Skeletal muscle tissue (tissue), 4 donors: ENCODE results near the gene DGKQ. TPM values are rescaled to one million over a fixed set of nuclear protein-coding genes. Genes with fewer than 3 reads are reported as not detected.
A peak's percentile ranks its signal among the peaks of the same experiment; 100 is the strongest.
"Not testable (repeated sequence)": the region's sequence is repeated elsewhere in the genome, so short reads cannot be mapped to it uniquely, and the experiment has no call there.

Experiments
- H3K27ac ChIP-seq: one replicate; pipeline ENCODE4 v1.7.0; 2013; ENCODE audit warnings: mild to moderate bottlenecking, low read depth, low read length, inconsistent platforms
- H3K27me3 ChIP-seq, 3 donors: one replicate each; pipeline ENCODE4 v1.7.0; 2013; ENCODE audit warnings: low read length in 3 of 3; ENCODE audit not compliant: control insufficient read depth in 3 of 3, insufficient read depth in 3 of 3
- H3K36me3 ChIP-seq, 3 donors: one replicate each; pipeline ENCODE4 v1.7.0; 2013; ENCODE audit warnings: low read length in 3 of 3; ENCODE audit not compliant: control insufficient read depth in 3 of 3, insufficient read depth in 3 of 3
- H3K4me1 ChIP-seq, 3 donors: one replicate each; pipeline ENCODE4 v1.7.0; 2013; ENCODE audit warnings: low read length in 3 of 3, mild to moderate bottlenecking in 3 of 3; ENCODE audit not compliant: control insufficient read depth in 3 of 3, insufficient read depth in 3 of 3
- H3K4me3 ChIP-seq, 3 donors: one replicate each; pipeline ENCODE4 v1.7.0; 2013; ENCODE audit warnings: low read length in 3 of 3
- H3K9ac ChIP-seq, 3 donors: one replicate each; pipeline ENCODE4 v1.7.0; 2013; ENCODE audit warnings: low read length in 3 of 3, mild to moderate bottlenecking in 3 of 3, moderate library complexity in 2 of 3, low read depth in 1 of 3
- H3K9me3 ChIP-seq, 3 donors: one replicate each; pipeline ENCODE4 v1.7.0; 2013; ENCODE audit warnings: low read length in 3 of 3; ENCODE audit not compliant: control insufficient read depth in 3 of 3
- total RNA-seq: library from RNA; depleted of rRNA; stranded (reverse); fragments of >200 nt; gene quantifications from one replicate; pipeline ENCODE4 v1.2.3, GENCODE V29; 2014
- donor health status: Osteomylitis.

The DGKQ gene
- total RNA-seq, 1 donor from 2014 or later: 2.1 TPM

GRCh38 chr4:925171-925570, 48.2 kb downstream of the DGKQ start:
- no peaks in the 10 kb centered on the region for H3K9me3 ChIP-seq
- no peak overlapping the region for H3K9ac ChIP-seq
- no peak overlapping the region for H3K4me3 ChIP-seq
- H3K4me1 ChIP-seq: peaks cover 8 to 12% (median 10%) of the 10 kb centered on the region in 3 donors
- H3K27ac ChIP-seq: no peak overlapping the region
- no peaks in the 10 kb centered on the region for H3K27me3 ChIP-seq
- peaks cover 0 to 3% (median 0%) of the 10 kb centered on the region in 3 donors for H3K36me3 ChIP-seq

- Histone ChIP-seq H3K4me3 (no peak overlapping the region), H3K9ac (no peak overlapping the region), H3K9me3 (no peaks in the 10 kb centered on the region), H3K4me1 (peaks cover 4 to 9% (median 8%) of the 10 kb centered on the region in 3 donors), H3K27me3 (no peaks in the 10 kb centered on the region), H3K27ac (no peak overlapping the region), H3K36me3 (peaks cover 0 to 3% (median 0%) of the 10 kb centered on the region in 3 donors)
These were observed 49.0 kb downstream of the DGKQ start for GRCh38 chr4:924107-925096.

- Histone ChIP-seq H3K4me3 (no peak overlapping the region), H3K27ac (no peak overlapping the region), H3K27me3 (no peaks in the 10 kb centered on the region), H3K4me1 (peaks cover 3% of the 10 kb centered on the region in 3 donors), H3K9ac (peak overlapping the region in 1 of 3 donors; percentile 2), H3K9me3 (no peaks in the 10 kb centered on the region), H3K36me3 (peaks cover 0 to 3% (median 0%) of the 10 kb centered on the region in 3 donors)
These were observed 51.5 kb downstream of the DGKQ start for GRCh38 chr4:921830-922331.

GRCh38 chr4:919004-919680, 54.2 kb downstream of the DGKQ start:
- H3K9me3 ChIP-seq, H3K4me3 ChIP-seq, H3K4me1 ChIP-seq, H3K27ac ChIP-seq, H3K9ac ChIP-seq, H3K36me3 ChIP-seq, H3K27me3 ChIP-seq: not testable (repeated sequence)

GRCh38 chr4:918591-918990, 54.8 kb downstream of the DGKQ start:
- H3K4me1 ChIP-seq, H3K27ac ChIP-seq, H3K9me3 ChIP-seq, H3K9ac ChIP-seq, H3K36me3 ChIP-seq, H3K27me3 ChIP-seq, H3K4me3 ChIP-seq: not testable (repeated sequence)

GRCh38 chr4:917992-918391, 55.4 kb downstream of the DGKQ start:
- no peak overlapping the region for H3K27ac ChIP-seq
- peaks cover 0 to 6% (median 5%) of the 10 kb centered on the region in 3 donors for H3K36me3 ChIP-seq
- H3K27me3 ChIP-seq: no peaks in the 10 kb centered on the region
- peaks cover 0 to 3% (median 3%) of the 10 kb centered on the region in 3 donors for H3K4me1 ChIP-seq
- no peak overlapping the region for H3K9ac ChIP-seq
- no peaks in the 10 kb centered on the region for H3K9me3 ChIP-seq
- no peak overlapping the region for H3K4me3 ChIP-seq

- Histone ChIP-seq H3K9ac (no peak overlapping the region), H3K27ac (no peak overlapping the region), H3K4me1 (peaks cover 0 to 3% (median 3%) of the 10 kb centered on the region in 3 donors), H3K36me3 (peaks cover 0 to 9% (median 8%) of the 10 kb centered on the region in 3 donors), H3K27me3 (no peaks in the 10 kb centered on the region), H3K9me3 (no peaks in the 10 kb centered on the region), H3K4me3 (no peak overlapping the region)
These were observed 55.9 kb downstream of the DGKQ start for GRCh38 chr4:917466-917865.

- Histone ChIP-seq H3K9me3 (no peaks in the 10 kb centered on the region), H3K4me1 (peaks cover 0 to 3% (median 3%) of the 10 kb centered on the region in 3 donors), H3K9ac (no peak overlapping the region), H3K36me3 (peaks cover 11 to 27% (median 27%) of the 10 kb centered on the region in 3 donors), H3K27ac (no peak overlapping the region), H3K27me3 (no peaks in the 10 kb centered on the region), H3K4me3 (no peak overlapping the region)
These were observed 57.8 kb downstream of the DGKQ start for GRCh38 chr4:915595-915994.

GRCh38 chr4:915041-915474, 58.3 kb downstream of the DGKQ start:
- peaks cover 14 to 28% (median 27%) of the 10 kb centered on the region in 3 donors for H3K36me3 ChIP-seq
- peaks cover 0 to 3% (median 3%) of the 10 kb centered on the region in 3 donors for H3K4me1 ChIP-seq
- H3K27ac ChIP-seq: no peak overlapping the region
- H3K9ac ChIP-seq: no peak overlapping the region
- no peak overlapping the region for H3K4me3 ChIP-seq
- no peaks in the 10 kb centered on the region for H3K9me3 ChIP-seq
- no peaks in the 10 kb centered on the region for H3K27me3 ChIP-seq
